Activated CD4-positive, alpha-beta T cell treated with anti-CD3 and anti-CD28 coated beads for 36 hours (primary cell): ENCODE data around the gene CCDC175. TPM values are rescaled to one million over a fixed set of nuclear protein-coding genes. Genes with fewer than 3 reads are reported as not detected.
A peak's percentile ranks its signal among the peaks of the same experiment; 100 is the strongest.

Experiments
- ATAC-seq: fragments of 200-7000 bp; cut with Tn5 transposase; one replicate; pipeline ENCODE4 v1.10.0; 2021; ENCODE audit warnings: mild to moderate bottlenecking, moderate library complexity
- CTCF ChIA-PET: fragments of 350-600 bp; sonication (Branson Sonifier 250); formaldehyde crosslinking; loops from one replicate; lab custom pipeline; 2021; ENCODE audit warnings: antibody characterized with exemption; lab: Charles Lee
- POLR2A ChIA-PET: fragments of 350-600 bp; sonication (Branson Sonifier 250); formaldehyde crosslinking; loops from one replicate; lab custom pipeline; 2021; ENCODE audit warnings: antibody characterized with exemption, inconsistent platforms; lab: Charles Lee
- DNase-seq: peaks from one replicate; pipeline ENCODE4 v3.0.0-alpha.2; 2020
- H3K27ac Mint-ChIP-seq: one replicate; pipeline ENCODE4 v1.8.0; 2021; ENCODE audit warnings: mixed read lengths
- H3K27me3 Mint-ChIP-seq: one replicate; pipeline ENCODE4 v1.8.0; 2021; ENCODE audit warnings: mixed read lengths
- H3K36me3 Mint-ChIP-seq: one replicate; pipeline ENCODE4 v1.8.0; 2021; ENCODE audit warnings: low read depth, mixed read lengths
- H3K4me1 Mint-ChIP-seq: one replicate; pipeline ENCODE4 v1.8.0; 2021; ENCODE audit warnings: mixed read lengths
- H3K4me3 Mint-ChIP-seq: one replicate; pipeline ENCODE4 v1.8.0; 2021; ENCODE audit warnings: mild to moderate bottlenecking, moderate library complexity, mixed read lengths
- H3K9me3 Mint-ChIP-seq: one replicate; pipeline ENCODE4 v1.8.0; 2021; ENCODE audit warnings: low read depth, mixed read lengths
- intact Hi-C, 2 experiments: fragments of 100-400 bp; cut with DNase I in 1 of 2; cut with micrococcal nuclease in 1 of 2; formaldehyde crosslinking; loops; one replicate each; pipeline versions ENCODE4 v1.14.2 to v1.15.1; 2022 to 2024; cut with DNase I, micrococcal nuclease
- total RNA-seq, 2 experiments: library from RNA; stranded (reverse); gene quantifications; one replicate each; pipeline ENCODE4 v1.2.3, GENCODE V29; 2021

Gene CCDC175
- total RNA-seq, 2 experiments from 2014 or later = not detected

- H3K27ac Mint-ChIP-seq = peak overlapping the region; percentile 73
- H3K36me3 Mint-ChIP-seq = peaks cover 20% of the 10 kb centered on the region
- no peaks in the 10 kb centered on the region for H3K9me3 Mint-ChIP-seq
- POLR2A ChIA-PET = interaction anchor here (0.5 to 1.7 kb wide), 3 partner anchors 18 to 295 kb away, joined by 3 to 9 read pairs (median 5); partner anchors contain the start of genes DAAM1 and GPR135
- CTCF ChIA-PET = interaction anchor here (1.9 kb wide), 1 partner anchor 14 kb away, joined by 5 read pairs; no protein-coding TSS in a partner anchor
- ATAC-seq = no peak
- H3K27me3 Mint-ChIP-seq = no peaks in the 10 kb centered on the region
- peaks cover 53% of the 10 kb centered on the region for H3K4me1 Mint-ChIP-seq
- peak overlapping the region; percentile 92 for H3K4me3 Mint-ChIP-seq
- intact Hi-C loops = loop anchor here (5.0 kb wide), 2 partner anchors 610 to 1055 kb away; partner anchors contain the start of genes KIAA0586 (in 1 of the 2), PCNX4 (in 1 of the 2) and TIMM9 (in 1 of the 2)
- DNase-seq = no peak
Observed at GRCh38 chr14:59482541-59483331, 93.9 kb downstream of the CCDC175 start.

- DNase-seq = no peak
- intact Hi-C loops = loop anchor here (5.0 kb wide), 2 partner anchors 610 to 1055 kb away; partner anchors contain the start of genes KIAA0586 (in 1 of the 2), PCNX4 (in 1 of the 2) and TIMM9 (in 1 of the 2)
- ATAC-seq = no peak
- H3K9me3 Mint-ChIP-seq = no peaks in the 10 kb centered on the region
- peaks cover 51% of the 10 kb centered on the region for H3K4me1 Mint-ChIP-seq
- CTCF ChIA-PET = no interaction called here
- H3K4me3 Mint-ChIP-seq = peak overlapping the region; percentile 92
- H3K36me3 Mint-ChIP-seq = peaks cover 23% of the 10 kb centered on the region
- peak overlapping the region; percentile 73 for H3K27ac Mint-ChIP-seq
- no peaks in the 10 kb centered on the region for H3K27me3 Mint-ChIP-seq
- POLR2A ChIA-PET = interaction anchor here (0.5 kb wide), 1 partner anchor 294 kb away, joined by 3 read pairs; no protein-coding TSS in a partner anchor
Observed at GRCh38 chr14:59481871-59482540, 94.6 kb downstream of the CCDC175 start.

DNA sequence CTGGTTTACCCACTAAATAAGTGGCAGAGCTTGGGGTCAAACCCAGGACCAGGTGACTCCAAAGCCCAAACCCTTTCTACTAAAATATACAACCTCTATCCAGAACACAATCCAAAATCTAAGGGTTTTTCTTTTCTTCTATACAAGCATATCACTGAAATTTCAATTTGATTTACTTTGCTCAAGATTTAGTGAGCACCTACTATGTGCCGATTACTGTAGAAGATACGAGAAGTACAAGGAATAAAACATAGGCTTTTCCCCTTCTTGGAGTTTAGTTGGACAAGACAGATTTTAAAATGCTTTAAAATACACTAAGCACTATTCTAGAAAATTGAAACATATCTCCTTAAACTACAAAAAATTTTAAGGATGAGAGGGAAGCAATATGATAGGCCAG, 95.2 kb downstream of the CCDC175 start:
- intact Hi-C loops = loop anchor here (5.0 kb wide), 2 partner anchors 611 to 1054 kb away; partner anchors contain the start of genes KIAA0586 (in 1 of the 2), PCNX4 (in 1 of the 2) and TIMM9 (in 1 of the 2)
- CTCF ChIA-PET = no interaction called here
- DNase-seq (no peak), ATAC-seq (no peak)
- H3K27me3 Mint-ChIP-seq = no peaks in the 10 kb centered on the region
- no peaks in the 10 kb centered on the region for H3K9me3 Mint-ChIP-seq
- peak overlapping the region; percentile 92 for H3K4me3 Mint-ChIP-seq
- POLR2A ChIA-PET = no interaction called here
- H3K36me3 Mint-ChIP-seq = peaks cover 26% of the 10 kb centered on the region
- peaks cover 49% of the 10 kb centered on the region for H3K4me1 Mint-ChIP-seq
- H3K27ac Mint-ChIP-seq = peak overlapping the region; percentile 25

DNA sequence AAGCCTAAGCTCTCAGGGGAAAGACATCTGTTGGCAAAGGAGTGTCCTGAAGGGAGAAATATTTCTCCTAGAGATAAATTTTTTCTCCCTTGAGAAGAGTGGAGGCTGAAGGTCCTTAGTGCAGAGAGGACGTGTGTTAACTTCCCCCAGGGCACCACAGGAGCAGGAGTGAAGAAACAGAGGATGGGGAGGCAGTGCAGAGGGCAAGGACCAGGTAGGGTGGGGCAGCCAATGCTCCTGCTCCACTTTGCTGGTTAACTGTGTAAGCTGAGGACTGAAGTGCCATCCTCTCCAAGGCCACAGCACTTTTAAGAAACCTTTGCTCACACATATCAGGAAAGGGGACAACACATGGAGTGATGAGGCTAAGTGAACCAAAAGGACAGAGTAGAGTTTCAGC, 96.4 kb downstream of the CCDC175 start:
- peaks cover 27% of the 10 kb centered on the region for H3K36me3 Mint-ChIP-seq
- peaks cover 37% of the 10 kb centered on the region for H3K4me1 Mint-ChIP-seq
- no peaks in the 10 kb centered on the region for H3K27me3 Mint-ChIP-seq
- H3K9me3 Mint-ChIP-seq = no peaks in the 10 kb centered on the region
- peak overlapping the region; percentile 17 for H3K27ac Mint-ChIP-seq
- CTCF ChIA-PET = interaction anchor here (1.3 kb wide), 1 partner anchor 608 kb away, joined by 3 read pairs; no protein-coding TSS in a partner anchor
- POLR2A ChIA-PET = no interaction called here
- H3K4me3 Mint-ChIP-seq = no peak overlapping the region
- ATAC-seq = no peak
- no peak for DNase-seq
- intact Hi-C loops = loop anchor here (5.0 kb wide), 2 partner anchors 612 to 1053 kb away; partner anchors contain the start of genes KIAA0586 (in 1 of the 2), PCNX4 (in 1 of the 2) and TIMM9 (in 1 of the 2)

- Mint-ChIP-seq H3K36me3 (peaks cover 28% of the 10 kb centered on the region), H3K4me3 (no peak overlapping the region), H3K4me1 (peaks cover 36% of the 10 kb centered on the region), H3K27ac (no peak overlapping the region), H3K9me3 (no peaks in the 10 kb centered on the region), H3K27me3 (no peaks in the 10 kb centered on the region)
- ATAC-seq = no peak
- intact Hi-C loops = no loop called here
- ChIA-PET CTCF (interaction anchor here (0.5 to 1.7 kb wide), 4 partner anchors 13 to 35 kb away, joined by 3 to 5 read pairs (median 4); no protein-coding TSS in a partner anchor), POLR2A (no interaction called here)
- no peak for DNase-seq
Observed at GRCh38 chr14:59478540-59478939, 98.1 kb downstream of the CCDC175 start.

DNA sequence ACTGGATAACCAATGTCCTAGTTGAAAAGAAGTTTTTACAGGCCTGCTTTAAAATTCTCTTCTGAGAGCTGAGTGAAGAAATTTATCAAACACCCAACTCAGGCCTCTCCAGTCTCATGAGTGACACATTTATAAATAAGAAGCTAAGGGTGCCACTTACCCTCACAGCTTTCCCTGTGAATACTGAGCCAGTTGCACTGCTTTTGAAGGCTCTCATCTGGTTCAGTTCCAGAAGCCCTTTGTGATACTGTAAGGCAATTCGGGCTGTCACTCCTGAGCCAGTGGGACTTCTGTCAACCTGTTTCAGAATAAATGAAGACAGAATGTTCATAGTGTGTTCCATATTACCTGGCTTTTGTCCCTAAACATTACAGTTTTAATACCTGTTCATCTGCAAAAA, 100.9 kb downstream of the CCDC175 start:
- Mint-ChIP-seq H3K27me3 (no peaks in the 10 kb centered on the region), H3K9me3 (no peaks in the 10 kb centered on the region), H3K36me3 (peaks cover 23% of the 10 kb centered on the region), H3K4me1 (peaks cover 15% of the 10 kb centered on the region), H3K27ac (no peak overlapping the region), H3K4me3 (no peak overlapping the region)
- intact Hi-C loops = no loop called here
- POLR2A ChIA-PET = no interaction called here
- CTCF ChIA-PET = interaction anchor here (1.0 kb wide), 1 partner anchor 11 kb away, joined by 5 read pairs; the partner anchor contains the start of gene GPR135
- ATAC-seq = no peak
- DNase-seq = no peak

DNA sequence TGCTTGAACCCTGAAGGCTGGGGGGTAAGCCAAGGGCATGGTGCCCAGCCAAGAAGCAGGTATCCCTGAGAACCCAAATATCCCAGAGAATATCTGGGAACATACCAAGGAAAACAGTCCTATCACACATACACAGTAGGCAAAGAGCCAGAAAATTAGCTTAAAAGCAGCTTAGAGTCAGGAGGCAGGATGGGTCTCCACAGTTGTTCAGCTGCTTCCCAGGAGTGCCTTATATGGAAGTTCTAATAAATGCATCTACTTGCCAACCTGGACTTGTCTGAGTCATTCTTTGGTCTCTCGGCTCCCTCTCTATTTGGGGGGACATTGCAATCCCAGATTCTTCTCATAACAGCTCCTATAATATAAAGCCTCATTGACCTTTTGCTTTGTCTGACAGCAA, 102.4 kb downstream of the CCDC175 start:
- CTCF ChIA-PET = interaction anchor here (0.9 kb wide), 1 partner anchor 103 kb away, joined by 3 read pairs; the partner anchor contains the start of gene CCDC175
- ATAC-seq = no peak
- no peaks in the 10 kb centered on the region for H3K27me3 Mint-ChIP-seq
- H3K4me1 Mint-ChIP-seq = peaks cover 4% of the 10 kb centered on the region
- no peak overlapping the region for H3K4me3 Mint-ChIP-seq
- POLR2A ChIA-PET = no interaction called here
- peaks cover 19% of the 10 kb centered on the region for H3K36me3 Mint-ChIP-seq
- H3K27ac Mint-ChIP-seq = no peak overlapping the region
- H3K9me3 Mint-ChIP-seq = no peaks in the 10 kb centered on the region
- intact Hi-C loops = no loop called here
- no peak for DNase-seq

DNA sequence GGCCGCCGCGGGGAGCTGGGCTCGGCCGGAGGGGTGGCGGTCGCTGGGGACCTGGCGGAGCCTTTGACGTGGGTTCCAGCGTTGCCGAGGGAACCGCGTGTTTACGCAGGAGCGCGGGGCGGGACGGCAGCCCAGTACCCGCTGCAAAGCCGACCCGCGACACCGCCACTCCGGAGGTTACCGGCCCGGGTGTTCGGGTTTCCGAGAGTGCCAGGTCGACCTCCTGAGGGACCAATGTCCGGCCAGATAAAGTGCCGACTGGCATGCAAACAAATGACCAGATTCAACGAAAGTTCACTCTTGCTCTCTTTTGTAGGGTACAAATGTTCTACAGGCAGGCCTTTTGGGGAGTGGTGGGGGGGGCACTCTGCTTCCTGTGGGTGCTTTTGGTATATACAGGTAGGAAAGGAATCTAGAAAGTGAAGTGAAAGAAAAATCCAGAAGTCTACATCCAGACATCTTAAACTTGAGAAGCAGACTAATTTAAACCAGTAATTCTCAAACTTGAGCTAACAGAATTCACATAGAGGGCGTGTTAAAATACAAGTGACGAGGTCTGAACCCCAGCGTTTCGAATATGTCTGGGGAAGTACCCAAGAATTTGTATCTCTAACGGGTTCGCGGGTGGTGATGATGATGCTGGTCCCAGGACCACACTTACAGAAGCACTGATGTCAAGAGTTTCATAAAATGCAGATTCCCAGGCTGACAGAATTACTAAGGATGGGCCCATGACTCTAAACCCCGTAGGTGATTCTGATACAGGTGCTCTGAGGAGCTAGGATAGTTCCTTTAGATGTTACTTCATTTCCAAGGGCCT, 111.1 kb downstream of the CCDC175 start, which contains the start of gene GPR135:
Gene GPR135 (minus strand): TSS at position 65 of the 820 bp plus-strand sequence. CDS start 154 bp downstream, outside the sequence.
- intact Hi-C loops = loop anchor here (1.0 to 2.0 kb wide), 2 partner anchors 19 to 277 kb away; partner anchors contain the start of genes DAAM1 (in 1 of the 2), JKAMP (in 1 of the 2) and L3HYPDH (in 1 of the 2)
- ChIA-PET POLR2A (interaction anchor here (2.8 kb wide), 1 partner anchor 18 kb away, joined by 9 read pairs; the partner anchor contains the start of genes JKAMP and L3HYPDH), CTCF (interaction anchor here (0.6 to 1.4 kb wide), 6 partner anchors 10 to 456 kb away, joined by 3 to 10 read pairs (median 3); partner anchors contain the start of genes JKAMP and L3HYPDH)
- peaks cover 7% of the 10 kb centered on the region for H3K4me1 Mint-ChIP-seq
- peak; percentile 11 for DNase-seq
- peak; percentile 37 for ATAC-seq
- peak within 1 kb of the TSS; percentile 77 for H3K27ac Mint-ChIP-seq
- peaks cover 3% of the 10 kb centered on the region for H3K27me3 Mint-ChIP-seq
- peak within 1 kb of the TSS; percentile 73 for H3K4me3 Mint-ChIP-seq
- H3K36me3 Mint-ChIP-seq = peaks cover 9% of the 10 kb centered on the region
- no peaks in the 10 kb centered on the region for H3K9me3 Mint-ChIP-seq

GRCh38 chr14:59464486-59465315, 111.9 kb downstream of the CCDC175 start:
- no peaks in the 10 kb centered on the region for H3K9me3 Mint-ChIP-seq
- peak; percentile 77 for ATAC-seq
- CTCF ChIA-PET = interaction anchor here (0.6 to 1.4 kb wide), 7 partner anchors 8 to 768 kb away, joined by 3 to 10 read pairs (median 3); partner anchors contain the start of genes JKAMP and L3HYPDH
- H3K4me1 Mint-ChIP-seq = peaks cover 7% of the 10 kb centered on the region
- H3K36me3 Mint-ChIP-seq = peaks cover 12% of the 10 kb centered on the region
- peaks cover 3% of the 10 kb centered on the region for H3K27me3 Mint-ChIP-seq
- POLR2A ChIA-PET = interaction anchor here (2.8 kb wide), 1 partner anchor 19 kb away, joined by 9 read pairs; the partner anchor contains the start of genes JKAMP and L3HYPDH
- intact Hi-C loops = loop anchor here (1.0 to 2.0 kb wide), 5 partner anchors 20 to 827 kb away; partner anchors contain the start of genes JKAMP (in 2 of the 2), L3HYPDH (in 2 of the 2), CCDC175 (in 1 of the 2) and DAAM1 (in 1 of the 2)
- H3K4me3 Mint-ChIP-seq = peak overlapping the region; percentile 73
- H3K27ac Mint-ChIP-seq = no peak overlapping the region
- peak; percentile 68 for DNase-seq
